ENCODE results near the gene WWOX.

- no peak for TF ChIP-seq CTCF (IDR thresholded peaks at IDR 0.05)
- no peak for TF ChIP-seq EP300 (IDR thresholded peaks at IDR 0.05)
These were observed 723.6 kb downstream of the WWOX start for GRCh38 chr16:78823027-78823426.
